K562 (cell line): ENCODE measurements around the gene SOX12. TPM values are rescaled to one million over a fixed set of nuclear protein-coding genes. Genes with fewer than 3 reads are reported as not detected.

Experiments used
- DEAF1 ChIP-seq: fragments of 450-650 bp; formaldehyde crosslinking; IDR thresholded peaks from 2 replicates; pipeline ENCODE4 v1.4.0; 2020; ENCODE audit warnings: mild to moderate bottlenecking, moderate library complexity
- ETS1 ChIP-seq: conservative IDR thresholded peaks from 2 replicates; pipeline ENCODE4 v1.6.1; 2011; ENCODE audit warnings: low read depth, mild to moderate bottlenecking, low read length; ENCODE audit not compliant: control insufficient read depth
- FOXM1 ChIP-seq, 2 experiments: fragments of 450-650 bp in 1 of 2; sonication (generic) in 1 of 2; formaldehyde crosslinking in 1 of 2; IDR thresholded peaks; 2 replicates each; pipeline versions ENCODE4 v1.6.1 to v1.9.0; 2017 to 2022; ENCODE audit warnings: low read depth in 2 of 2, mild to moderate bottlenecking in 2 of 2, missing genetic modification reagents in 1 of 2, moderate library complexity in 1 of 2
- HDAC1 ChIP-seq, 2 experiments: fragments of 450-650 bp; IDR thresholded peaks; 2 replicates each; pipeline ENCODE4 v1.6.1; 2016 to 2017; ENCODE audit warnings: inconsistent platforms in 1 of 2, mild to moderate bottlenecking in 1 of 2, moderate library complexity in 1 of 2
- HMGN3 ChIP-seq: IDR thresholded peaks from 2 replicates; pipeline ENCODE4 v1.6.1; 2011; ENCODE audit warnings: borderline replicate concordance, low read depth, mild to moderate bottlenecking, mixed read lengths, low read length; ENCODE audit not compliant: insufficient read length; ENCODE audit errors: extremely low read depth
- KAT2B ChIP-seq: IDR thresholded peaks from one replicate; pipeline ENCODE4 v1.6.1; 2012; ENCODE audit warnings: low read depth, mild to moderate bottlenecking, control low read depth, inconsistent platforms, low read length, moderate library complexity
- KHSRP ChIP-seq: fragments of 450-650 bp; IDR thresholded peaks from 2 replicates; pipeline ENCODE4 v1.6.1; 2017
- KLF16 ChIP-seq: IDR thresholded peaks from 2 replicates; pipeline ENCODE4 v1.6.1; 2016; ENCODE audit warnings: antibody characterized with exemption
- MAFF ChIP-seq: IDR thresholded peaks from 2 replicates; pipeline ENCODE4 v1.6.1; 2012; ENCODE audit warnings: low read length, improper control_type of control experiment
- MCM2 ChIP-seq: fragments of 450-650 bp; IDR thresholded peaks from 2 replicates; pipeline ENCODE4 v1.6.1; 2017; ENCODE audit warnings: low read depth, mild to moderate bottlenecking
- NCOA2 ChIP-seq, 2 experiments: fragments of 450-650 bp; IDR thresholded peaks; 2 replicates each; pipeline ENCODE4 v1.6.1; 2018; ENCODE audit warnings: mild to moderate bottlenecking in 2 of 2, moderate library complexity in 1 of 2; ENCODE audit not compliant: partially characterized antibody in 2 of 2
- PHF20 ChIP-seq: fragments of 450-650 bp; IDR thresholded peaks from 2 replicates; pipeline ENCODE4 v1.6.1; 2018; ENCODE audit not compliant: partially characterized antibody
- PTRF ChIP-seq: fragments of 450-650 bp; IDR thresholded peaks from 2 replicates; pipeline ENCODE4 v1.6.1; 2016; ENCODE audit warnings: mild to moderate bottlenecking, missing genetic modification characterization, missing compliant biosample characterization
- REST ChIP-seq, 2 experiments: fragments of 450-650 bp; formaldehyde crosslinking in 1 of 2; IDR thresholded peaks; 2 replicates each; pipeline versions ENCODE4 v1.4.0 to v1.6.1; 2014 to 2020; ENCODE audit warnings: mild to moderate bottlenecking in 2 of 2, borderline replicate concordance in 1 of 2, low read depth in 1 of 2
- RHOXF2B ChIP-seq: fragments of 250-450 bp; sonication (Bioruptor Pico); conservative IDR thresholded peaks from 2 replicates; pipeline ENCODE4 v1.5.1; 2021
- SMAD4 ChIP-seq: fragments of 250-450 bp; sonication (Bioruptor Pico); conservative IDR thresholded peaks from 2 replicates; pipeline ENCODE4 v1.8.0; 2021; ENCODE audit warnings: inconsistent platforms, mild to moderate bottlenecking, moderate library complexity
- STAG1 ChIP-seq: sonication (generic); formaldehyde crosslinking; IDR thresholded peaks from 2 replicates; pipeline ENCODE4 v1.5.0; 2020; ENCODE audit warnings: missing genetic modification reagents, borderline replicate concordance
- ZKSCAN1 ChIP-seq: fragments of 150-350 bp; IDR thresholded peaks from 2 replicates; pipeline ENCODE4 v1.6.1; 2016; ENCODE audit warnings: low read depth, low read length
- ZNF551 ChIP-seq: fragments of 250-450 bp; sonication (Bioruptor Pico); IDR thresholded peaks from 2 replicates; pipeline ENCODE4 v1.5.0; 2021; ENCODE audit warnings: mild to moderate bottlenecking, moderate library complexity
- polyA plus RNA-seq, 8 experiments: library from polyadenylated mRNA; depleted of rRNA in 4 of 8; stranded (reverse) in 5 of 8; unstranded in 3 of 8; fragments of >200 nt; fragmentation: Nextera tagmentation in 2 of 8; fragmentation: Illumina TruSeq in 1 of 8; extraction: Ambion mirVana in 2 of 8; extraction: Trizol in 1 of 8; gene quantifications; 2 replicates each; pipeline versions ENCODE4 v1.2.1 to v1.2.3, GENCODE V29; 2011 to 2014; ENCODE audit warnings: inconsistent platforms in 1 of 8, missing spikeins in 1 of 8
- total RNA-seq, 7 experiments: library from RNA; depleted of rRNA in 6 of 7; stranded (reverse); fragments of >200 nt in 6 of 7; fragmentation: Illumina TruSeq in 2 of 7; extraction: Trizol in 2 of 7; gene quantifications; 2 replicates each; pipeline versions ENCODE4 v1.2.1 to v1.2.3, GENCODE V29; 2011 to 2021; ENCODE audit warnings: low replicate concordance in 1 of 7

The SOX12 gene
- total and polyA plus RNA-seq, 9 of the 15 experiments (the other 6 are each of a cell fraction or from before 2014, with no cell fraction given), result 0.42 to 26.3 (median 2.6) TPM

- TF ChIP-seq REST (IDR thresholded peaks at IDR 0.05; ENCODE audit: borderline replicate concordance), result no peak
- TF ChIP-seq REST (CRISPR knock-in tag; IDR thresholded peaks at IDR 0.05; ENCODE audit: low read depth), result no peak
- no peak for TF ChIP-seq RHOXF2B (CRISPR knock-in tag)
- TF ChIP-seq KAT2B, result no peak
- TF ChIP-seq ETS1, result no peak
- no peak for TF ChIP-seq FOXM1 (IDR thresholded peaks at IDR 0.05; ENCODE audit: low read depth)
- no peak for TF ChIP-seq FOXM1 (CRISPR knock-in tag; IDR thresholded peaks at IDR 0.05; ENCODE audit: low read depth)
- TF ChIP-seq MAFF, result no peak; the same call in 1 of the 2 replicates
- TF ChIP-seq PHF20, result no peak
- TF ChIP-seq STAG1 (CRISPR knock-in tag), result no peak
- no peak for TF ChIP-seq HDAC1 (IDR thresholded peaks at IDR 0.05)
- no peak for TF ChIP-seq DEAF1 (CRISPR knock-in tag)
- no peak for TF ChIP-seq SMAD4
- no peak for TF ChIP-seq ZKSCAN1
- TF ChIP-seq HMGN3, result no peak
- TF ChIP-seq PTRF (tag), result no peak
- no peak for TF ChIP-seq KLF16
- no peak for TF ChIP-seq NCOA2 (IDR thresholded peaks at IDR 0.05; ENCODE audit: partially characterized antibody in 2 of 2)
- no peak for TF ChIP-seq KHSRP
- TF ChIP-seq MCM2, result no peak
- TF ChIP-seq ZNF551 (CRISPR knock-in tag), result no peak
Observed at GRCh38 chr20:341682-342081, 16.3 kb downstream of the SOX12 start (continued).
